ENCODE results near the gene TMEM141. TPM values are rescaled to one million over a fixed set of nuclear protein-coding genes. Genes with fewer than 3 reads are reported as not detected.
"Not testable (repeated sequence)": the region's sequence is repeated elsewhere in the genome, so short reads cannot be mapped to it uniquely, and the experiment has no call there.

Gene TMEM141
- total and polyA plus RNA-seq, 12 donors: 48.1 to 107 (median 64.1) TPM

- ATAC-seq: peak; percentile 64 to 85 (median 80)
- Histone ChIP-seq H3K27ac (peak overlapping the region in 6 of 10 donors; percentile 10 to 66 (median 29)), H3K36me3 (no peaks in the 10 kb centered on the region), H3K9me3 (no peaks in the 10 kb centered on the region), H3K27me3 (peaks cover 0 to 61% (median 42%) of the 10 kb centered on the region in 7 donors), H3K4me3 (peak overlapping the region; percentile 18 to 54 (median 50)), H3K4me1 (peaks cover 17 to 63% (median 48%) of the 10 kb centered on the region in 9 donors)
- intact Hi-C loops (cut with DNase I): loop anchor here in 1 of 10 donors (10.0 kb wide), 1 partner anchor 45 kb away; the partner anchor contains the start of genes AJM1 and PHPT1
- DNase-seq: peak; percentile 77 to 87
- TF ChIP-seq CTCF (IDR thresholded peaks at IDR 0.05): no peak
- 1 to 2% methylated on average over 57 to 63 of the region's 63 CpGs for WGBS, 2 donors
These were observed 8.9 kb downstream of the TMEM141 start for GRCh38 chr9:136799854-136800657.

- no peak for ATAC-seq
- WGBS, 2 donors: 74 to 78% methylated on average over 6 of the region's 6 CpGs
- Histone ChIP-seq H3K4me3 (no peak overlapping the region), H3K36me3 (peaks cover 0 to 3% (median 0%) of the 10 kb centered on the region in 9 donors), H3K4me1 (peaks cover 12 to 53% (median 40%) of the 10 kb centered on the region in 9 donors), H3K9me3 (no peaks in the 10 kb centered on the region), H3K27ac (no peak overlapping the region), H3K27me3 (peaks cover 0 to 53% (median 42%) of the 10 kb centered on the region in 7 donors)
- intact Hi-C loops (cut with DNase I): no loop called here
- no peak for TF ChIP-seq CTCF (IDR thresholded peaks at IDR 0.05)
- no peak for DNase-seq
These were observed 11.2 kb downstream of the TMEM141 start for GRCh38 chr9:136802321-136802720.

- H3K27ac ChIP-seq; H3K4me3 ChIP-seq; ATAC-seq; H3K9me3 ChIP-seq; intact Hi-C loops (cut with DNase I); H3K36me3 ChIP-seq; DNase-seq: not testable (repeated sequence)
- Histone ChIP-seq H3K4me1 (peaks cover 9 to 48% (median 36%) of the 10 kb centered on the region in 9 donors), H3K27me3 (peaks cover 0 to 45% (median 36%) of the 10 kb centered on the region in 7 donors)
- 96% methylated on average over 6 to 8 of the region's 9 CpGs for whole genome bisulfite sequencing, 2 donors
These were observed 11.9 kb downstream of the TMEM141 start for GRCh38 chr9:136803009-136803550.

GRCh38 chr9:136803551-136804508 is 12.7 kb downstream of the TMEM141 start:
- Histone ChIP-seq H3K4me1 (peaks cover 9 to 48% (median 39%) of the 10 kb centered on the region in 9 donors), H3K27ac (no peak overlapping the region), H3K36me3 (peaks cover 0 to 3% (median 0%) of the 10 kb centered on the region in 9 donors), H3K4me3 (no peak overlapping the region), H3K9me3 (no peaks in the 10 kb centered on the region), H3K27me3 (peaks cover 0 to 38% (median 28%) of the 10 kb centered on the region in 7 donors)
- 91 to 97% methylated on average over 22 of the region's 22 CpGs for WGBS, 2 donors
- TF ChIP-seq CTCF (IDR thresholded peaks at IDR 0.05): no peak
- intact Hi-C loops (cut with DNase I): no loop called here
- DNase-seq (no peak), ATAC-seq (no peak)
